MG63 (cell line): Measurements from ENCODE around the gene DHFR2. TPM values are rescaled to one million over a fixed set of nuclear protein-coding genes. Genes with fewer than 3 reads are reported as not detected.

Experiments used
- DNase-seq: peaks from one replicate; pipeline ENCODE4 v3.0.0-alpha.2; 2020
- H3K27me3 ChIP-seq: fragments of 250-450 bp; sonication (Bioruptor Pico); 2 replicates; pipeline ENCODE4 v1.5.1; 2020; ENCODE audit warnings: mild to moderate bottlenecking, moderate library complexity
- H3K36me3 ChIP-seq: fragments of 250-450 bp; sonication (Bioruptor Pico); 2 replicates; pipeline ENCODE4 v1.5.1; 2020; ENCODE audit warnings: mild to moderate bottlenecking, moderate library complexity
- H3K4me3 ChIP-seq: fragments of 250-450 bp; sonication (Bioruptor Pico); 2 replicates; pipeline ENCODE4 v1.5.1; 2020; ENCODE audit warnings: mild to moderate bottlenecking, moderate library complexity
- H3K9me3 ChIP-seq: fragments of 250-450 bp; sonication (Bioruptor Pico); 2 replicates; pipeline ENCODE4 v1.5.1; 2020; ENCODE audit warnings: mild to moderate bottlenecking, moderate library complexity
- total RNA-seq: library from RNA; depleted of rRNA; stranded (reverse); fragments of >200 nt; shearing (Covaris generic); gene quantifications from 2 replicates; pipeline ENCODE4 v1.2.3, GENCODE V29; 2014; ENCODE audit warnings: low replicate concordance; rRNA removed

DHFR2 gene
- total RNA-seq, 1 experiment from 2014 or later = 2.5 TPM

- H3K9me3 ChIP-seq = no peaks in the 10 kb centered on the region
- DNase-seq = no peak
- no peak within 1 kb of the TSS for H3K4me3 ChIP-seq
- no peaks in the 10 kb centered on the region for H3K27me3 ChIP-seq
- H3K36me3 ChIP-seq = no peaks in the 10 kb centered on the region
Observed at GRCh38 chr3:94028093-94028837, 34.5 kb downstream of the DHFR2 start, which contains the start of gene STX19. Gene STX19, minus strand, starts transcription at chr3:94028597. Its CDS starts 13,328 bp downstream, at chr3:94015269.

- Histone ChIP-seq H3K4me3 (no peak overlapping the region), H3K9me3 (no peaks in the 10 kb centered on the region), H3K36me3 (no peaks in the 10 kb centered on the region), H3K27me3 (no peaks in the 10 kb centered on the region)
- no peak for DNase-seq
Observed at GRCh38 chr3:94026623-94027022, 36.1 kb downstream of the DHFR2 start.

- H3K27me3 ChIP-seq = no peaks in the 10 kb centered on the region
- no peak for DNase-seq
- no peaks in the 10 kb centered on the region for H3K9me3 ChIP-seq
- no peak overlapping the region for H3K4me3 ChIP-seq
- no peaks in the 10 kb centered on the region for H3K36me3 ChIP-seq
Observed at GRCh38 chr3:94024385-94024784, 38.3 kb downstream of the DHFR2 start.

- no peaks in the 10 kb centered on the region for H3K27me3 ChIP-seq
- no peak for DNase-seq
- H3K4me3 ChIP-seq = no peak overlapping the region
- no peaks in the 10 kb centered on the region for H3K9me3 ChIP-seq
- H3K36me3 ChIP-seq = no peaks in the 10 kb centered on the region
Observed at GRCh38 chr3:94020293-94020692, 42.4 kb downstream of the DHFR2 start.

GRCh38 chr3:94019659-94020058 lies 43.1 kb downstream of the DHFR2 start:
- H3K4me3 ChIP-seq = no peak overlapping the region
- no peaks in the 10 kb centered on the region for H3K36me3 ChIP-seq
- DNase-seq = no peak
- no peaks in the 10 kb centered on the region for H3K27me3 ChIP-seq
- H3K9me3 ChIP-seq = no peaks in the 10 kb centered on the region

- no peak for DNase-seq
- no peaks in the 10 kb centered on the region for H3K27me3 ChIP-seq
- H3K36me3 ChIP-seq = no peaks in the 10 kb centered on the region
- no peaks in the 10 kb centered on the region for H3K9me3 ChIP-seq
- no peak overlapping the region for H3K4me3 ChIP-seq
Observed at GRCh38 chr3:94015025-94015424, 47.7 kb downstream of the DHFR2 start.

- DNase-seq = no peak
- no peaks in the 10 kb centered on the region for H3K36me3 ChIP-seq
- no peaks in the 10 kb centered on the region for H3K9me3 ChIP-seq
- no peaks in the 10 kb centered on the region for H3K27me3 ChIP-seq
- H3K4me3 ChIP-seq = no peak overlapping the region
Observed at GRCh38 chr3:94012185-94012584, 50.5 kb downstream of the DHFR2 start.

- no peaks in the 10 kb centered on the region for H3K36me3 ChIP-seq
- no peak overlapping the region for H3K4me3 ChIP-seq
- no peaks in the 10 kb centered on the region for H3K27me3 ChIP-seq
- no peaks in the 10 kb centered on the region for H3K9me3 ChIP-seq
- DNase-seq = no peak
Observed at GRCh38 chr3:94011233-94011711, 51.4 kb downstream of the DHFR2 start.

- Histone ChIP-seq H3K9me3 (no peaks in the 10 kb centered on the region), H3K4me3 (no peak overlapping the region), H3K27me3 (no peaks in the 10 kb centered on the region), H3K36me3 (peaks cover 3% of the 10 kb centered on the region; the same call in 1 of the 2 replicates)
- DNase-seq = no peak
Observed at GRCh38 chr3:94009608-94010007, 53.1 kb downstream of the DHFR2 start.

- no peak overlapping the region for H3K4me3 ChIP-seq
- peaks cover 3% of the 10 kb centered on the region for H3K36me3 ChIP-seq
- no peaks in the 10 kb centered on the region for H3K27me3 ChIP-seq
- H3K9me3 ChIP-seq = no peaks in the 10 kb centered on the region
- DNase-seq = no peak
Observed at GRCh38 chr3:94008253-94008652, 54.5 kb downstream of the DHFR2 start.

Other genes starting within 250 kb of the DHFR2 start
- 5.4 and 13.1 TPM in 2 replicates for gene PROS1, start 89.0 kb downstream of the DHFR2 start, total RNA-seq
- gene ARL13B, start 82.8 kb downstream of the DHFR2 start, total RNA-seq = 6.6 TPM in 2 replicates
- not detected in 2 replicates for gene STX19, start 34.3 kb downstream of the DHFR2 start, total RNA-seq
- gene NSUN3, start 145 bp upstream of the DHFR2 start, total RNA-seq = 5.7 and 12.7 TPM in 2 replicates